AG04450 (cell line): Measurements from ENCODE around the gene C1R. TPM values are rescaled to one million over a fixed set of nuclear protein-coding genes. Genes with fewer than 3 reads are reported as not detected.

Experiments
- CTCF ChIA-PET: fragments of 300-600, 350-600 bp; formaldehyde crosslinking; extraction: SDS; loops from one replicate; lab custom pipeline; 2022; ENCODE audit warnings: antibody characterized with exemption, inconsistent platforms; lab: Charles Lee
- POLR2A ChIA-PET: fragments of 350-600 bp; formaldehyde crosslinking; extraction: SDS; loops from one replicate; lab custom pipeline; 2021; ENCODE audit warnings: antibody characterized with exemption, inconsistent platforms; lab: Yijun Ruan, JAX
- DNase-seq: peaks from one replicate; pipeline ENCODE4 v3.0.0-alpha.2; 2011; ENCODE audit warnings: low read depth, low spot score
- H3K27ac ChIP-seq: one replicate; pipeline ENCODE4 v1.5.1; 2012; ENCODE audit warnings: low read depth, low read length, control low read depth
- H3K27me3 ChIP-seq: one replicate; pipeline ENCODE4 v1.6.0; 2012; ENCODE audit warnings: low read length; ENCODE audit not compliant: control insufficient read depth, insufficient read depth
- H3K4me3 ChIP-seq: 2 replicates; pipeline ENCODE4 v1.5.1; 2011; ENCODE audit warnings: mild to moderate bottlenecking, low read depth, low read length, control low read depth
- H3K9me3 ChIP-seq: 2 replicates; pipeline ENCODE4 v1.5.1; 2012; ENCODE audit warnings: low read length; ENCODE audit not compliant: control insufficient read depth, insufficient read depth
- CTCF ChIP-seq: IDR thresholded peaks from 2 replicates; pipeline ENCODE4 v1.5.1; 2011; ENCODE audit warnings: low read depth, low read length, control low read depth, inconsistent platforms
- polyA plus RNA-seq: library from polyadenylated mRNA; depleted of rRNA; stranded (reverse); fragments of >200 nt; gene quantifications from 2 replicates; pipeline ENCODE4 v1.2.3, GENCODE V29; 2011

C1R gene
- polyA plus RNA-seq, 1 experiment = 617 TPM

- no peaks in the 10 kb centered on the region for H3K27me3 ChIP-seq
- CTCF ChIA-PET = interaction anchor here (1.4 kb wide), 1 partner anchor 10 kb away, joined by 5 read pairs; no protein-coding TSS in a partner anchor
Measured at GRCh38 chr12:7136071-7136470, 43.8 kb upstream of the C1R start.

GRCh38 chr12:7134396-7135166 lies 42.3 kb upstream of the C1R start:
- TF ChIP-seq CTCF = no peak
- POLR2A ChIA-PET = no interaction called here
- CTCF ChIA-PET = no interaction called here
- H3K27ac ChIP-seq = no peak overlapping the region
- H3K4me3 ChIP-seq = no peak overlapping the region
- DNase-seq = no peak
- H3K27me3 ChIP-seq = no peaks in the 10 kb centered on the region
- no peaks in the 10 kb centered on the region; the same call in 1 of the 2 replicates for H3K9me3 ChIP-seq

More at GRCh38 chr12:7136071-7136470, 43.8 kb upstream of the C1R start:
- Histone ChIP-seq H3K4me3 (no peak overlapping the region), H3K9me3 (no peaks in the 10 kb centered on the region), H3K27ac (no peak overlapping the region)
- TF ChIP-seq CTCF = no peak
- no peak for DNase-seq
- POLR2A ChIA-PET = interaction anchor here (1.0 kb wide), 1 partner anchor 27 kb away, joined by 4 read pairs; the partner anchor contains the start of gene C1RL

- H3K27me3 ChIP-seq = no peaks in the 10 kb centered on the region
- ChIA-PET CTCF (interaction anchor here (0.8 kb wide), 1 partner anchor 13 kb away, joined by 3 read pairs; no protein-coding TSS in a partner anchor), POLR2A (interaction anchor here (0.8 kb wide), 1 partner anchor 71 kb away, joined by 5 read pairs; no protein-coding TSS in a partner anchor)
- TF ChIP-seq CTCF = no peak
- DNase-seq = no peak
- H3K9me3 ChIP-seq = no peaks in the 10 kb centered on the region; the same call in 1 of the 2 replicates
- H3K4me3 ChIP-seq = peak overlapping the region; percentile 90
- no peak overlapping the region for H3K27ac ChIP-seq
Measured at GRCh38 chr12:7131502-7131866, 39.2 kb upstream of the C1R start.

GRCh38 chr12:7130701-7131501 lies 38.7 kb upstream of the C1R start:
- ChIA-PET POLR2A (interaction anchor here (0.8 kb wide), 1 partner anchor 71 kb away, joined by 5 read pairs; no protein-coding TSS in a partner anchor), CTCF (interaction anchor here (0.8 kb wide), 1 partner anchor 14 kb away, joined by 3 read pairs; no protein-coding TSS in a partner anchor)
- H3K27me3 ChIP-seq = no peaks in the 10 kb centered on the region
- H3K27ac ChIP-seq = no peak overlapping the region
- 0 out of 2 replicates have a peak, but pooled peaks have one; percentile 10 for TF ChIP-seq CTCF
- no peaks in the 10 kb centered on the region; the same call in 1 of the 2 replicates for H3K9me3 ChIP-seq
- H3K4me3 ChIP-seq = peak overlapping the region; percentile 90
- no peak for DNase-seq
